ENCODE results near the gene GDA. TPM values are rescaled to one million over a fixed set of nuclear protein-coding genes. Genes with fewer than 3 reads are reported as not detected.

GDA gene
- total RNA-seq, 1 donor from 2014 or later, result 0.04 TPM

DNA sequence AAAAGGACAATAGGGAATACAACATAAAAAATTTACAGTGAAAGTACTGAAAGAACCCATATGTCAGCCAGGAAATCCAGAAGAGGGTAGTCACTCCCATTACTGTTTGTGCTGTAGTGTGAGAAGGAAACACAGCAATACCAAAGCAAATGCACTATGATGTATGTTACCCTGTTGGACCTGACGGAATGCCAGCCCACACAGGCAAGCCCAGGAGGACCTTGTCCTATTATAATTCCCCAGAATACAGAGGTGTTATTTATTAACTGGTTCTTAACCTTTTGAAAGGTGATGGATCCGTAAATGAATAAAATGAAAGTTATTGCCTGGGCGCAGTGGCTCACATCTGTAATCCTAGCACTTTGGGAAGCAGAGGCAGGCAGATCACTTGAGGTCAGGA, 79.0 kb downstream of the GDA start:
- Histone ChIP-seq H3K36me3 (ENCODE audit: control insufficient read depth, insufficient read depth, low read length) (no peaks in the 10 kb centered on the region), H3K27me3 (ENCODE audit: control insufficient read depth, insufficient read depth, low read length) (no peaks in the 10 kb centered on the region), H3K4me3 (ENCODE audit: low read depth, low read length) (no peak overlapping the region)
- TF ChIP-seq, protein P1, sequence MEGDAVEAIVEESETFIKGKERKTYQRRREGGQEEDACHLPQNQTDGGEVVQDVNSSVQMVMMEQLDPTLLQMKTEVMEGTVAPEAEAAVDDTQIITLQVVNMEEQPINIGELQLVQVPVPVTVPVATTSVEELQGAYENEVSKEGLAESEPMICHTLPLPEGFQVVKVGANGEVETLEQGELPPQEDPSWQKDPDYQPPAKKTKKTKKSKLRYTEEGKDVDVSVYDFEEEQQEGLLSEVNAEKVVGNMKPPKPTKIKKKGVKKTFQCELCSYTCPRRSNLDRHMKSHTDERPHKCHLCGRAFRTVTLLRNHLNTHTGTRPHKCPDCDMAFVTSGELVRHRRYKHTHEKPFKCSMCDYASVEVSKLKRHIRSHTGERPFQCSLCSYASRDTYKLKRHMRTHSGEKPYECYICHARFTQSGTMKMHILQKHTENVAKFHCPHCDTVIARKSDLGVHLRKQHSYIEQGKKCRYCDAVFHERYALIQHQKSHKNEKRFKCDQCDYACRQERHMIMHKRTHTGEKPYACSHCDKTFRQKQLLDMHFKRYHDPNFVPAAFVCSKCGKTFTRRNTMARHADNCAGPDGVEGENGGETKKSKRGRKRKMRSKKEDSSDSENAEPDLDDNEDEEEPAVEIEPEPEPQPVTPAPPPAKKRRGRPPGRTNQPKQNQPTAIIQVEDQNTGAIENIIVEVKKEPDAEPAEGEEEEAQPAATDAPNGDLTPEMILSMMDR (IDR thresholded peaks at IDR 0.05; ENCODE audit: insufficient read depth, low read length, poor library complexity, severe bottlenecking), result no peak
- DNase-seq (ENCODE audit: low read depth), result no peak

DNA sequence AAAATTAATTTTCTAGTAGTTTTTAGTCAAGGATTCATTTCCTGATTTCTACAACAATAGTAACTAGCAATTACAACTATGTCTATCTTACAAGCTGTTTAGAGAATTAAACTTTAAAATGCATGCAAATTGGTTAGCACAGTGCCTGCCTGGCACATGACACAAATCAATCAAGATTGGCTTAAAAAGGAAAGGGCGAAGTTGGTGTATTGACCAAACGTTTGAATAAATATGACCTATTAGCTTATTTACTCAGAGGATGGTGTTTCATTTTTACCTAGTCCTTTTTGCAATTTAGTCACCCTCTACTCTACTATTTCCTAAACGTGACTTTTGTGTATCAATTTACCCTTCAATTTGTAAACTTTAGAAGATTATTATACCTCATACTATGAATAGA, 83.5 kb downstream of the GDA start:
- Histone ChIP-seq H3K4me3 (ENCODE audit: low read depth, low read length) (no peak overlapping the region), H3K27me3 (ENCODE audit: control insufficient read depth, insufficient read depth, low read length) (no peaks in the 10 kb centered on the region), H3K36me3 (ENCODE audit: control insufficient read depth, insufficient read depth, low read length) (no peaks in the 10 kb centered on the region)
- DNase-seq (ENCODE audit: low read depth), result no peak
- TF ChIP-seq, protein P1 (IDR thresholded peaks at IDR 0.05; ENCODE audit: insufficient read depth, low read length, poor library complexity, severe bottlenecking), result no peak

DNA sequence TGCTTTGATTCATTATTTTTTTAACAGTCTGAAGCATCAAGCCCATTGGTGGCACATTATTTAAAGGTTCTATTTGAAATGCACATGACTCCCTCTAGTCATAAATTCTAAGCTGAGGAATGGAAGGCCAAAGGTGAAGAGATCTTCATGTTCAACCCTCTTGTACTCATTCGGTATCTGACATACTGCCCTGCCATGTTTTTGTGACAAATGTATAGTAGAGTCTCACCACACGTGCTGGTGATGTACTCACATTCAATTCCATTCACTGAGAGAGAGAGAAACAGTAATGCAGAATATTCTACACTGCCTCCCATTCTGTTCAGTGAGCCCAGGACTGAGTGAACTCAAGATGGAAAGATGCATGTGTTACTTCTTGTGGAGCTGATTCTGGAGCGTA, 98.3 kb downstream of the GDA start:
- DNase-seq (ENCODE audit: low read depth), result no peak
- H3K36me3 ChIP-seq (ENCODE audit: control insufficient read depth, insufficient read depth, low read length), result no peaks in the 10 kb centered on the region
- TF ChIP-seq, protein P1 (IDR thresholded peaks at IDR 0.05; ENCODE audit: insufficient read depth, low read length, poor library complexity, severe bottlenecking), result no peak
- no peak overlapping the region for H3K4me3 ChIP-seq (ENCODE audit: low read depth, low read length)
- H3K27me3 ChIP-seq (ENCODE audit: control insufficient read depth, insufficient read depth, low read length), result no peaks in the 10 kb centered on the region

DNA sequence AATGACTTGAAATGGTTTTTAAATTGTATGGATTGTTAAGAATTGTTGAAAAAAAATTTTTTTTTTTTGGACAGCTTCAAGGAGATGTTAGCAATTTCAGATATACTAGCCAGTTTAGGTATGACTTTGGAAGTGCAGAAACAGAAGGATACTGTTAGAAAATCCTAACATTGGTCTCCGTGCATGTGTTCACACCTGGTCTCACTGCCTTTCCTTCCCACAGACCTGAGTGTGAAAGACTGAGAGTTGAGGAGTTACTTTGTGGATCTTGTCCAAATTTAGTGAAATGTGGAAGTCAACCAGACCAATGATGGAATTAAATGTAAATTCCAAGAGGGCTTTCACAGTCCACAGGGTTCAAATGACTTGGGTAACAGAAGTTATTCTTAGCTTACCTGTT, 102.3 kb downstream of the GDA start:
- H3K27me3 ChIP-seq (ENCODE audit: control insufficient read depth, insufficient read depth, low read length), result no peaks in the 10 kb centered on the region
- no peaks in the 10 kb centered on the region for H3K36me3 ChIP-seq (ENCODE audit: control insufficient read depth, insufficient read depth, low read length)
- TF ChIP-seq, protein P1 (IDR thresholded peaks at IDR 0.05; ENCODE audit: insufficient read depth, low read length, poor library complexity, severe bottlenecking), result no peak
- DNase-seq (ENCODE audit: low read depth), result no peak
- H3K4me3 ChIP-seq (ENCODE audit: low read depth, low read length), result no peak overlapping the region

DNA sequence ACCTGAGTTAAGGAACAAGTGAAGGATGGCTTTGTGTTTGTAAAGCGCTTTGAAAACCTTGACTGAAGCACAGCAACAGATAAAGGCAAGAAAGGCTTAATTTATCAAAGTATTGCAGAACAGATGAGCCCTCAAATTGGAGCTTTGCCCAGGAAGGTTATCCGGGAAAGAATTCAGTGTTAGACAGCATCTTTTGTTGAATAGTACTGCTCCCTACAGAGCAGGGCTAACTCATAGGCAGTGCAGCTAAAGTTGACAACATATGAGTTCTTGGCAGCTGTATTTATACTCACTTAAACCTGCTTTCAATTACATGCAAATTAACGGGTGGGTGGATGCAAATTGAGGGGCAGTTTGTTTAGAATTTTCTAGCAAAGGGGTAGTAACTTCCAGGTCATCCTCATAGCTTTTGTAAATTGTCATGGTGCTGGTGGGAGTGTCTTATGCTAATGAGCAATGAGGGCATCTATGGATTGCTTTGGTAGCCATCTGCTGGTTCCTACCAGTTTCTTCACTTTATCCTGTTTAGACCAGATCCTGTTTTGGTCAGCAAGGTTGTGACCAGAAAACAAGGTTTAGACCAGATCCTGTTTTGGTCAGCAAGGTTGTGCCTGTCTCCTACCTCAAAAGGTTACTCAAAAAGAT, 105.8 kb downstream of the GDA start:
- Histone ChIP-seq H3K4me3 (ENCODE audit: low read depth, low read length) (no peak overlapping the region), H3K36me3 (ENCODE audit: control insufficient read depth, insufficient read depth, low read length) (no peaks in the 10 kb centered on the region), H3K27me3 (ENCODE audit: control insufficient read depth, insufficient read depth, low read length) (no peaks in the 10 kb centered on the region)
- DNase-seq (ENCODE audit: low read depth), result no peak
- TF ChIP-seq, protein P1 (IDR thresholded peaks at IDR 0.05; ENCODE audit: insufficient read depth, low read length, poor library complexity, severe bottlenecking), result no peak

DNA sequence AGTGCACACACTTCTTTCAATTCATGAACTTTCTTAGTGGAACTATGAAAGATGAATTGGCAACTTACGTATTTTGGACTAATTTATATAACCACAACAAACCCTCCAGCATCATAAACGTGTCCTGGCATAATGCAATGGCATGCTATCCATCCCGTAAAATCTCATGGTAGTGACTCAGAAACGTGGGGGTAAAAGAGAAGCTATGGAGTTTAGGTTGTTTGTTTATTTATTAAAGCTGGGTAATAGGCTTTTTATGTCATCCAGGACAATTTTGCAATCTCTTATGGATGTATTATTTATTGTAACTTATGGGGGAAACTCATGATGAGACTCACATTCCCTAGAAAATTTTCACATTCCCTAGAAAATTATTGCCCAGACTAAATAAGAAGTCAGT, 106.3 kb downstream of the GDA start:
- DNase-seq (ENCODE audit: low read depth), result no peak
- no peak overlapping the region for H3K4me3 ChIP-seq (ENCODE audit: low read depth, low read length)
- TF ChIP-seq, protein P1 (IDR thresholded peaks at IDR 0.05; ENCODE audit: insufficient read depth, low read length, poor library complexity, severe bottlenecking), result no peak
- H3K27me3 ChIP-seq (ENCODE audit: control insufficient read depth, insufficient read depth, low read length), result no peaks in the 10 kb centered on the region
- no peaks in the 10 kb centered on the region for H3K36me3 ChIP-seq (ENCODE audit: control insufficient read depth, insufficient read depth, low read length)

Measured in kidney epithelial cell (primary cell).